Measurements from ENCODE around the gene CNGB1.

GRCh38 chr16:57901480-57902069, 69.4 kb downstream of the CNGB1 start:
- TF ChIP-seq CTCF (IDR thresholded peaks at IDR 0.05) (no peak), POLR2A (IDR thresholded peaks at IDR 0.05) (no peak)
